GM23248 (cell line): ENCODE data around the gene KCTD1. TPM values are rescaled to one million over a fixed set of nuclear protein-coding genes. Genes with fewer than 3 reads are reported as not detected.

Source experiments
- DNase-seq: peaks from one replicate; pipeline ENCODE4 v3.0.0-alpha.2; 2015
- H2AFZ ChIP-seq: fragments of 200-600 bp; sonication (generic); 2 replicates; pipeline ENCODE4 v1.6.1; 2016; ENCODE audit warnings: antibody characterized with exemption
- H3F3A ChIP-seq: fragments of 200-600 bp; sonication (generic); 2 replicates; pipeline ENCODE4 v1.6.1; 2016; ENCODE audit warnings: mild to moderate bottlenecking, antibody characterized with exemption, mixed run types; ENCODE audit not compliant: insufficient read depth
- H3K27ac ChIP-seq: fragments of 200-600 bp; sonication (generic); 2 replicates; pipeline ENCODE4 v1.5.1; 2016; ENCODE audit warnings: mild to moderate bottlenecking
- H3K27me3 ChIP-seq: fragments of 200-600 bp; sonication (generic); replicated peaks from 2 replicates; pipeline ENCODE4 v1.6.1; 2016; ENCODE audit warnings: mild to moderate bottlenecking; ENCODE audit not compliant: insufficient read depth
- H3K36me3 ChIP-seq: fragments of 200-600 bp; sonication (generic); 2 replicates; pipeline ENCODE4 v1.6.1; 2016; ENCODE audit warnings: low read depth, mild to moderate bottlenecking
- H3K4me1 ChIP-seq: fragments of 200-600 bp; sonication (generic); 2 replicates; pipeline ENCODE4 v1.6.1; 2016; ENCODE audit warnings: mild to moderate bottlenecking; ENCODE audit not compliant: insufficient read depth
- H3K4me2 ChIP-seq: fragments of 200-600 bp; sonication (generic); one replicate; pipeline ENCODE4 v1.6.1; 2016; ENCODE audit warnings: mild to moderate bottlenecking; ENCODE audit not compliant: unreplicated experiment
- H3K4me3 ChIP-seq: fragments of 200-600 bp; sonication (generic); 2 replicates; pipeline ENCODE4 v1.5.1; 2016; ENCODE audit warnings: mild to moderate bottlenecking
- H3K79me2 ChIP-seq: fragments of 200-600 bp; sonication (generic); 2 replicates; pipeline ENCODE4 v1.6.1; 2016; ENCODE audit warnings: mild to moderate bottlenecking; ENCODE audit not compliant: insufficient read depth
- H3K9ac ChIP-seq: fragments of 200-600 bp; sonication (generic); 2 replicates; pipeline ENCODE4 v1.6.1; 2016; ENCODE audit warnings: mild to moderate bottlenecking
- H3K9me2 ChIP-seq: fragments of 200-600 bp; sonication (generic); 2 replicates; pipeline ENCODE4 v1.6.1; 2016; ENCODE audit warnings: mixed run types, mild to moderate bottlenecking, moderate library complexity; ENCODE audit not compliant: insufficient read depth
- H3K9me3 ChIP-seq: fragments of 200-600 bp; sonication (generic); one replicate; pipeline ENCODE4 v1.6.1; 2017; ENCODE audit warnings: low read depth
- H4K20me1 ChIP-seq: fragments of 200-600 bp; sonication (generic); 2 replicates; pipeline ENCODE4 v1.6.0; 2016; ENCODE audit not compliant: insufficient read depth
- EZH2 ChIP-seq: fragments of 200-600 bp; sonication (generic); IDR thresholded peaks from 2 replicates; pipeline ENCODE4 v1.6.1; 2018; ENCODE audit warnings: antibody characterized with exemption, mild to moderate bottlenecking; ENCODE audit not compliant: insufficient read depth, poor library complexity, severe bottlenecking
- EZH2phosphoT487 ChIP-seq: fragments of 200-600 bp; sonication (generic); IDR thresholded peaks from 2 replicates; pipeline ENCODE4 v1.6.1; 2018; ENCODE audit warnings: antibody characterized with exemption, moderate library complexity, mild to moderate bottlenecking, low read depth; ENCODE audit not compliant: insufficient read depth
- WGBS, 2 experiments: methylation state at CpG; one replicate each; pipeline ENCODE4 v1.1.6; 2015 to 2017; ENCODE audit warnings: low lambda C conversion rate in 2 of 2, low coverage in 1 of 2; ENCODE audit errors: missing lambda C conversion rate in 2 of 2; 5-methylcytosine and 5-hydroxymethylcytosine counted together
- in situ Hi-C: fragments of 300-500 bp; cut with MboI; formaldehyde crosslinking; loops from 2 replicates; pipeline ENCODE4 v1.15.0; 2020
- polyA plus RNA-seq: library from polyadenylated mRNA; unstranded; fragments of >200 nt; fragmentation: Nextera tagmentation; extraction: Ambion mirVana; gene quantifications from 2 replicates; pipeline ENCODE4 v1.2.1, GENCODE V29; 2016
- total RNA-seq: library from RNA; depleted of rRNA; stranded (reverse); fragments of >200 nt; shearing (Covaris generic); gene quantifications from 2 replicates; pipeline ENCODE4 v1.2.3, GENCODE V29; 2014

The KCTD1 gene
- total and polyA plus RNA-seq, 2 experiments from 2014 or later = 5.7 to 17.9 TPM

GRCh38 chr18:26566874-26567555 is 18.7 kb upstream of the KCTD1 start:
- H3K79me2 ChIP-seq = no peaks in the 10 kb centered on the region
- no peak overlapping the region for H3K4me2 ChIP-seq
- H3K9me3 ChIP-seq = no peaks in the 10 kb centered on the region
- 0 out of 2 replicates have a peak, but pooled peaks cover 6% of the 10 kb centered on the region for H3K27me3 ChIP-seq
- H3K4me1 ChIP-seq = no peaks in the 10 kb centered on the region
- in situ Hi-C loops = no loop called here
- H4K20me1 ChIP-seq = no peaks in the 10 kb centered on the region
- H3K4me3 ChIP-seq = no peak overlapping the region
- no peaks in the 10 kb centered on the region for H3K36me3 ChIP-seq
- no peak overlapping the region for H3K27ac ChIP-seq
- H3K9ac ChIP-seq = no peak overlapping the region
- TF ChIP-seq EZH2phosphoT487 = no peak
- no peak for TF ChIP-seq EZH2
- no peaks in the 10 kb centered on the region for H3F3A ChIP-seq
- H3K9me2 ChIP-seq = no peaks in the 10 kb centered on the region
- DNase-seq = no peak
- H2AFZ ChIP-seq = no peak overlapping the region
- WGBS, 2 experiments = 0 to 10% methylated on average over 1 of the region's 1 CpG

GRCh38 chr18:26565514-26565913 is 17.2 kb upstream of the KCTD1 start:
- DNase-seq = no peak
- H3K27me3 ChIP-seq = 0 out of 2 replicates have a peak, but pooled peaks cover 6% of the 10 kb centered on the region
- H3K4me3 ChIP-seq = no peak overlapping the region
- no peak overlapping the region for H3K4me2 ChIP-seq
- TF ChIP-seq EZH2 (no peak), EZH2phosphoT487 (no peak)
- H3K9me3 ChIP-seq = no peaks in the 10 kb centered on the region
- no peak overlapping the region for H3K27ac ChIP-seq
- no peak overlapping the region for H3K9ac ChIP-seq
- H4K20me1 ChIP-seq = no peaks in the 10 kb centered on the region
- no peaks in the 10 kb centered on the region for H3K4me1 ChIP-seq
- H3K36me3 ChIP-seq = no peaks in the 10 kb centered on the region
- H3K9me2 ChIP-seq = no peaks in the 10 kb centered on the region
- no peak overlapping the region for H2AFZ ChIP-seq
- no peaks in the 10 kb centered on the region for H3K79me2 ChIP-seq
- no peaks in the 10 kb centered on the region for H3F3A ChIP-seq
- in situ Hi-C loops = no loop called here

- WGBS, 2 experiments = 22 to 26% methylated on average over 3 of the region's 3 CpGs
- Histone ChIP-seq H3K9me3 (no peaks in the 10 kb centered on the region), H3K27ac (no peak overlapping the region), H3K9ac (no peak overlapping the region), H3K36me3 (no peaks in the 10 kb centered on the region), H2AFZ (no peak overlapping the region), H4K20me1 (no peaks in the 10 kb centered on the region), H3F3A (no peaks in the 10 kb centered on the region), H3K79me2 (no peaks in the 10 kb centered on the region), H3K27me3 (0 out of 2 replicates have a peak, but pooled peaks cover 6% of the 10 kb centered on the region), H3K4me1 (no peaks in the 10 kb centered on the region), H3K4me3 (no peak overlapping the region), H3K4me2 (no peak overlapping the region), H3K9me2 (no peaks in the 10 kb centered on the region)
- DNase-seq = no peak
- TF ChIP-seq EZH2 (no peak), EZH2phosphoT487 (no peak)
- in situ Hi-C loops = no loop called here
Measured at GRCh38 chr18:26563024-26563423, 14.7 kb upstream of the KCTD1 start.

- in situ Hi-C loops = no loop called here
- H3K27ac ChIP-seq = no peak overlapping the region
- TF ChIP-seq EZH2 (no peak), EZH2phosphoT487 (no peak)
- 74 to 80% methylated on average over 2 of the region's 2 CpGs for WGBS, 2 experiments
- H3K4me3 ChIP-seq = no peak overlapping the region
- no peaks in the 10 kb centered on the region for H3K79me2 ChIP-seq
- H3F3A ChIP-seq = 0 out of 2 replicates have a peak, but pooled peaks cover under 1% of the 10 kb centered on the region
- H3K9ac ChIP-seq = no peak overlapping the region
- H3K9me3 ChIP-seq = no peaks in the 10 kb centered on the region
- H3K4me1 ChIP-seq = no peaks in the 10 kb centered on the region
- H3K9me2 ChIP-seq = no peaks in the 10 kb centered on the region
- 0 out of 2 replicates have a peak, but pooled peaks cover 6% of the 10 kb centered on the region for H3K27me3 ChIP-seq
- no peak overlapping the region for H2AFZ ChIP-seq
- no peak for DNase-seq
- no peaks in the 10 kb centered on the region for H4K20me1 ChIP-seq
- no peak overlapping the region for H3K4me2 ChIP-seq
- no peaks in the 10 kb centered on the region for H3K36me3 ChIP-seq
Measured at GRCh38 chr18:26562568-26562967, 14.2 kb upstream of the KCTD1 start.
